ENCODE measurements around the gene DCUN1D5. TPM values are rescaled to one million over a fixed set of nuclear protein-coding genes. Genes with fewer than 3 reads are reported as not detected.

Gene DCUN1D5
- total and polyA plus RNA-seq, 9 donors, result 13.8 to 45.4 (median 17.8) TPM

DNA sequence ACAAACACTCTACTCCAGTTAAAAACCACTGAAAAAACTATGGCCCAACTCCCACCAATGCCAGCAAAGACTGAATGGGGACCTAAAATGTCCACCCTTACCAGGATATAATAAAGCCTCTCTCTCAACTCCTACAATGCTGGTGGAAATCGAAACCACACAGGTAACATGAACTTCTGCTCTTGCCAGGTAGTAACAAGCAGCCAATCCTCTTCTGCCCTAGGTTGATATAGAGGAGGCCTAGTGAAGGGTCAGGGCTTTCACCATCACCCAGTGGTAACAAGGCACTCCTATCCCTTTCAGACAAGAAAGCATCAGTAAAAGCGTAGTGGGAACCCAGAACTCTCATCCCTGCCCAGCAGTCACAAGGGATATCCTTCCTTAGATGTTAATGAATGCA, 22.6 kb downstream of the DCUN1D5 start:
- no peak for DNase-seq
- H3K4me3 ChIP-seq, result no peak overlapping the region
- H3K9me3 ChIP-seq, result no peaks in the 10 kb centered on the region
- no peaks in the 10 kb centered on the region for H3K27me3 ChIP-seq
- no peaks in the 10 kb centered on the region for H3K4me1 ChIP-seq (ENCODE audit: insufficient read depth)
- H3K36me3 ChIP-seq, result no peaks in the 10 kb centered on the region
- intact Hi-C loops (cut with DNase I), result no loop called here
- H3K27ac ChIP-seq, result no peak overlapping the region
- TF ChIP-seq, protein P1, sequence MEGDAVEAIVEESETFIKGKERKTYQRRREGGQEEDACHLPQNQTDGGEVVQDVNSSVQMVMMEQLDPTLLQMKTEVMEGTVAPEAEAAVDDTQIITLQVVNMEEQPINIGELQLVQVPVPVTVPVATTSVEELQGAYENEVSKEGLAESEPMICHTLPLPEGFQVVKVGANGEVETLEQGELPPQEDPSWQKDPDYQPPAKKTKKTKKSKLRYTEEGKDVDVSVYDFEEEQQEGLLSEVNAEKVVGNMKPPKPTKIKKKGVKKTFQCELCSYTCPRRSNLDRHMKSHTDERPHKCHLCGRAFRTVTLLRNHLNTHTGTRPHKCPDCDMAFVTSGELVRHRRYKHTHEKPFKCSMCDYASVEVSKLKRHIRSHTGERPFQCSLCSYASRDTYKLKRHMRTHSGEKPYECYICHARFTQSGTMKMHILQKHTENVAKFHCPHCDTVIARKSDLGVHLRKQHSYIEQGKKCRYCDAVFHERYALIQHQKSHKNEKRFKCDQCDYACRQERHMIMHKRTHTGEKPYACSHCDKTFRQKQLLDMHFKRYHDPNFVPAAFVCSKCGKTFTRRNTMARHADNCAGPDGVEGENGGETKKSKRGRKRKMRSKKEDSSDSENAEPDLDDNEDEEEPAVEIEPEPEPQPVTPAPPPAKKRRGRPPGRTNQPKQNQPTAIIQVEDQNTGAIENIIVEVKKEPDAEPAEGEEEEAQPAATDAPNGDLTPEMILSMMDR (IDR thresholded peaks at IDR 0.05), result no peak
- TF ChIP-seq POLR2A (IDR thresholded peaks at IDR 0.05), result no peak
- no peak for TF ChIP-seq EP300 (IDR thresholded peaks at IDR 0.05)
- WGBS, 3 donors, result 94 to 98% (median 96%) methylated on average over 2 of the region's 2 CpGs

DNA sequence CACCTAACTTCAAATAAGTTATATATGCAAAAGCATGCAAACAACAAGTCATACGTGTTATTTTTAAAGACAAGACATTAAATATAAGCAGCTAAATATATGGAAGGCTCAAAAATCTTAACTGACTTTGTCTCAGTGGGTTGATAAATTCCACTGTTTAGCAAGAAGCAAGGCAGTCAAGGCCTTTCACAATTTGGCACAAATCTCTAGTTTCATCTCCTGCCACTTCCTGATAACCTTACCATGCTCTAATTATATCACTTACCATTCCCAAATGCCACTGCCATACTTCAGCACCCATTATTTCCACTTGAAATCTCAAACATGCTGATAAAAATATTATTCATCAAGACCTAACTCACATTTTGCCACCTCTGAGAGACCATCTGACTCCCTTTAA, 24.8 kb downstream of the DCUN1D5 start:
- DNase-seq, result no peak
- 85 to 96% (median 87%) methylated on average over 1 of the region's 1 CpG for WGBS, 3 donors
- Histone ChIP-seq H3K27ac (no peak overlapping the region), H3K36me3 (no peaks in the 10 kb centered on the region), H3K27me3 (no peaks in the 10 kb centered on the region), H3K4me3 (no peak overlapping the region), H3K9me3 (no peaks in the 10 kb centered on the region), H3K4me1 (ENCODE audit: insufficient read depth) (no peaks in the 10 kb centered on the region)
- no peak for TF ChIP-seq POLR2A (IDR thresholded peaks at IDR 0.05)
- TF ChIP-seq EP300 (IDR thresholded peaks at IDR 0.05), result no peak
- intact Hi-C loops (cut with DNase I), result no loop called here

GRCh38 chr11:103061656-103062055, 30.3 kb downstream of the DCUN1D5 start:
- H3K27ac ChIP-seq, result no peak overlapping the region
- no peak for TF ChIP-seq EP300 (IDR thresholded peaks at IDR 0.05)
- TF ChIP-seq, protein P1 (IDR thresholded peaks at IDR 0.05), result no peak
- no peak for TF ChIP-seq POLR2A (IDR thresholded peaks at IDR 0.05)
- no peaks in the 10 kb centered on the region for H3K4me1 ChIP-seq (ENCODE audit: insufficient read depth)
- 83 to 94% (median 92%) methylated on average over 1 of the region's 1 CpG for WGBS, 3 donors
- H3K36me3 ChIP-seq, result no peaks in the 10 kb centered on the region
- no peaks in the 10 kb centered on the region for H3K9me3 ChIP-seq
- no peak for DNase-seq
- intact Hi-C loops (cut with DNase I), result no loop called here
- H3K4me3 ChIP-seq, result no peak overlapping the region
- H3K27me3 ChIP-seq, result no peaks in the 10 kb centered on the region

GRCh38 chr11:103055221-103055890, 36.6 kb downstream of the DCUN1D5 start:
- no peak for DNase-seq
- intact Hi-C loops (cut with DNase I), result no loop called here
- WGBS, 3 donors, result 21 to 33% (median 33%) methylated on average over 3 of the region's 3 CpGs
- Histone ChIP-seq H3K4me1 (ENCODE audit: insufficient read depth) (no peaks in the 10 kb centered on the region), H3K27me3 (no peaks in the 10 kb centered on the region), H3K9me3 (no peaks in the 10 kb centered on the region), H3K36me3 (no peaks in the 10 kb centered on the region), H3K27ac (no peak overlapping the region), H3K4me3 (no peak overlapping the region)
- TF ChIP-seq POLR2A (IDR thresholded peaks at IDR 0.05) (no peak), EP300 (IDR thresholded peaks at IDR 0.05) (no peak)
- TF ChIP-seq, protein P1 (IDR thresholded peaks at IDR 0.05), result no peak

DNA sequence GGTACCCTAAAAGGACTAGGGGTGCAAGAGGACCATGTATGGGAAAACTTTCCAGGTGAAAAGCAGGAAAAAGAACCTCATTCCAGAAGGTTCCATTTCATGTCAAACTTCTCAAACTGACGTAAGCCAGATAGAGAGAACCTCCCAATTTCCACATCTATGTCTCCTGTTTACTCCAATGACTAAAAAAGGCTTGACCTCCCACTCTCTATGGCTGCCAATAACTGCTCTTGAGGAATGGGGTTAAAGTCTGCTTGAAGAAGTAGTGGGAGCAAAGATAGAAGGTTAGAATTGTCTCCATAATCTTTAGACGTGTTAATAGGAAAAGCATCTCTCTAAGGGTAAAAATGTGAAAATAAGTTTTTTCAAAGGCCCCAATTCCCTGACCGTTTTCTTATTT, 38.0 kb downstream of the DCUN1D5 start:
- Histone ChIP-seq H3K27me3 (no peaks in the 10 kb centered on the region), H3K36me3 (no peaks in the 10 kb centered on the region), H3K4me3 (no peak overlapping the region), H3K4me1 (ENCODE audit: insufficient read depth) (no peaks in the 10 kb centered on the region), H3K9me3 (no peaks in the 10 kb centered on the region), H3K27ac (no peak overlapping the region)
- TF ChIP-seq, protein P1 (IDR thresholded peaks at IDR 0.05), result no peak
- DNase-seq, result no peak
- WGBS, 3 donors, result 83 to 86% (median 84%) methylated on average over 3 of the region's 3 CpGs
- intact Hi-C loops (cut with DNase I), result no loop called here
